HepG2 (cell line): Measurements from ENCODE around the gene MIDN. TPM values are rescaled to one million over a fixed set of nuclear protein-coding genes. Genes with fewer than 3 reads are reported as not detected.

Source experiments
- DPF2 ChIP-seq: sonication (generic); formaldehyde crosslinking; IDR thresholded peaks from 2 replicates; pipeline ENCODE4 v1.4.0; 2020; ENCODE audit warnings: mild to moderate bottlenecking, low read depth, missing genetic modification reagents, borderline replicate concordance
- EP300 ChIP-seq, 3 experiments: sonication (generic) in 1 of 3; formaldehyde crosslinking in 1 of 3; IDR thresholded peaks; 2 replicates each; pipeline versions ENCODE4 v1.5.1 to v1.6.1; 2011 to 2020; ENCODE audit warnings: low read depth in 2 of 3, low read length in 2 of 3, borderline replicate concordance in 1 of 3, improper control_type of control experiment in 1 of 3, mild to moderate bottlenecking in 1 of 3, missing genetic modification reagents in 1 of 3, moderate library complexity in 1 of 3
- GATA4 ChIP-seq: sonication (generic); IDR thresholded peaks from 2 replicates; pipeline ENCODE4 v1.6.1; 2016; ENCODE audit warnings: antibody characterized with exemption, low read depth, borderline replicate concordance
- HNRNPLL ChIP-seq: fragments of 200-400 bp; formaldehyde crosslinking; IDR thresholded peaks from 2 replicates; pipeline ENCODE4 v1.6.1; 2017; ENCODE audit warnings: mild to moderate bottlenecking, low read depth, low read length; ENCODE audit not compliant: poor library complexity, severe bottlenecking
- HNRNPUL1 ChIP-seq: fragments of 200-400 bp; formaldehyde crosslinking; IDR thresholded peaks from 2 replicates; pipeline ENCODE4 v1.6.1; 2017; ENCODE audit warnings: low read depth, mild to moderate bottlenecking, low read length, moderate library complexity
- IRF2 ChIP-seq: IDR thresholded peaks from 2 replicates; pipeline ENCODE4 v1.6.1; 2018; ENCODE audit warnings: missing genetic modification reagents, missing compliant biosample characterization
- RAD21 ChIP-seq: fragments of 450-650 bp; formaldehyde crosslinking; IDR thresholded peaks from 2 replicates; pipeline ENCODE4 v1.5.0; 2020; ENCODE audit warnings: mild to moderate bottlenecking
- RFXAP ChIP-seq: sonication (generic); formaldehyde crosslinking; IDR thresholded peaks from 2 replicates; pipeline ENCODE4 v1.4.0; 2020; ENCODE audit warnings: missing genetic modification reagents, borderline replicate concordance
- SAFB2 ChIP-seq: sonication (generic); formaldehyde crosslinking; IDR thresholded peaks from 2 replicates; pipeline ENCODE4 v1.5.1; 2020; ENCODE audit warnings: missing genetic modification reagents, low read depth, mild to moderate bottlenecking, borderline replicate concordance
- SOX6 ChIP-seq, 2 experiments: fragments of 450-650 bp in 1 of 2; sonication (generic) in 1 of 2; formaldehyde crosslinking in 1 of 2; IDR thresholded peaks; 2 replicates each; pipeline versions ENCODE4 v1.4.0 to v1.6.1; 2017 to 2020; ENCODE audit warnings: antibody characterized with exemption in 1 of 2, mild to moderate bottlenecking in 1 of 2, missing genetic modification reagents in 1 of 2
- TBX2 ChIP-seq: sonication (generic); formaldehyde crosslinking; IDR thresholded peaks from 2 replicates; pipeline ENCODE4 v1.5.0; 2020; ENCODE audit warnings: missing genetic modification reagents, mild to moderate bottlenecking, borderline replicate concordance
- ZBTB40 ChIP-seq, 2 experiments: fragments of 450-650 bp in 1 of 2; sonication (generic) in 1 of 2; formaldehyde crosslinking in 1 of 2; IDR thresholded peaks; 2 replicates each; pipeline versions ENCODE4 v1.6.1 to v1.8.0; 2016 to 2022; ENCODE audit warnings: antibody characterized with exemption in 1 of 2, mild to moderate bottlenecking in 1 of 2, missing genetic modification reagents in 1 of 2
- ZKSCAN5 ChIP-seq: sonication (generic); formaldehyde crosslinking; IDR thresholded peaks from 2 replicates; pipeline ENCODE4 v1.5.1; 2020; ENCODE audit warnings: mild to moderate bottlenecking, missing genetic modification reagents
- ZMAT3 ChIP-seq: sonication (generic); formaldehyde crosslinking; conservative IDR thresholded peaks from 2 replicates; pipeline ENCODE4 v1.7.0; 2021; ENCODE audit warnings: missing genetic modification reagents
- ZNF513 ChIP-seq: sonication (generic); formaldehyde crosslinking; conservative IDR thresholded peaks from 2 replicates; pipeline ENCODE4 v1.5.0; 2020; ENCODE audit warnings: missing genetic modification reagents
- ZNF660 ChIP-seq: sonication (generic); formaldehyde crosslinking; IDR thresholded peaks from 2 replicates; pipeline ENCODE4 v1.5.1; 2020; ENCODE audit warnings: mild to moderate bottlenecking, low read depth, missing genetic modification reagents, borderline replicate concordance
- ZNF720 ChIP-seq: sonication (generic); formaldehyde crosslinking; IDR thresholded peaks from 2 replicates; pipeline ENCODE4 v1.4.0; 2020; ENCODE audit warnings: missing genetic modification reagents
- polyA plus RNA-seq, 8 experiments: library from polyadenylated mRNA; depleted of rRNA in 3 of 8; stranded (reverse) in 7 of 8; unstranded in 1 of 8; fragments of >200 nt; fragmentation: Illumina TruSeq in 4 of 8; extraction: Trizol in 4 of 8; gene quantifications; 2 replicates each; pipeline versions ENCODE4 v1.2.1 to v1.2.3, GENCODE V29; 2011 to 2016; ENCODE audit warnings: low read depth in 4 of 8, missing spikeins in 1 of 8, mixed read lengths in 1 of 8; ENCODE audit not compliant: insufficient read depth in 1 of 8
- total RNA-seq, 5 experiments: library from RNA; depleted of rRNA; stranded (reverse); fragments of >200 nt; fragmentation: Illumina TruSeq; extraction: Trizol; gene quantifications; 2 replicates each; pipeline ENCODE4 v1.2.3, GENCODE V29; 2016; ENCODE audit warnings: low read depth in 1 of 5

Gene MIDN
- total and polyA plus RNA-seq, 2 of the 13 experiments (the other 11 are each of a cell fraction or from before 2014, with no cell fraction given): 8.4 to 18.0 TPM

- TF ChIP-seq RFXAP (CRISPR knock-in tag) (peak; percentile 79; the same call in 1 of the 2 replicates), EP300 (IDR thresholded peaks at IDR 0.05; ENCODE audit: low read depth in 2 of 2, low read length in 2 of 2) (peak in 1 of 2 experiments; percentile 81; a peak in 2 of 4 replicates), EP300 (CRISPR knock-in tag; IDR thresholded peaks at IDR 0.05; ENCODE audit: borderline replicate concordance) (peak; percentile 80), ZBTB40 (IDR thresholded peaks at IDR 0.05) (no peak), ZBTB40 (CRISPR knock-in tag; IDR thresholded peaks at IDR 0.05) (peak; percentile 38; the same call in 1 of the 2 replicates), ZNF720 (CRISPR knock-in tag) (no peak), ZMAT3 (peak; percentile 94), IRF2 (CRISPR knock-in tag) (peak; percentile 83), ZNF660 (no peak), TBX2 (CRISPR knock-in tag) (peak; percentile 97), SAFB2 (CRISPR knock-in tag) (no peak; the same call in 1 of the 2 replicates), GATA4 (peak; percentile 16; the same call in 1 of the 2 replicates), RAD21 (CRISPR knock-in tag) (no peak), HNRNPUL1 (no peak), HNRNPLL (peak; percentile 34), SOX6 (IDR thresholded peaks at IDR 0.05) (no peak), SOX6 (CRISPR knock-in tag; IDR thresholded peaks at IDR 0.05) (peak; percentile 93), ZNF513 (CRISPR knock-in tag) (0 out of 2 replicates have a peak, but pooled peaks have one; percentile 82), ZKSCAN5 (CRISPR knock-in tag) (no peak; the same call in 1 of the 2 replicates), DPF2 (peak; percentile 91)
Observed at GRCh38 chr19:1244693-1245451, 3.5 kb upstream of the MIDN start (continued).
